ENCODE measurements around the gene CXCR6.

Gene CXCR6

DNA sequence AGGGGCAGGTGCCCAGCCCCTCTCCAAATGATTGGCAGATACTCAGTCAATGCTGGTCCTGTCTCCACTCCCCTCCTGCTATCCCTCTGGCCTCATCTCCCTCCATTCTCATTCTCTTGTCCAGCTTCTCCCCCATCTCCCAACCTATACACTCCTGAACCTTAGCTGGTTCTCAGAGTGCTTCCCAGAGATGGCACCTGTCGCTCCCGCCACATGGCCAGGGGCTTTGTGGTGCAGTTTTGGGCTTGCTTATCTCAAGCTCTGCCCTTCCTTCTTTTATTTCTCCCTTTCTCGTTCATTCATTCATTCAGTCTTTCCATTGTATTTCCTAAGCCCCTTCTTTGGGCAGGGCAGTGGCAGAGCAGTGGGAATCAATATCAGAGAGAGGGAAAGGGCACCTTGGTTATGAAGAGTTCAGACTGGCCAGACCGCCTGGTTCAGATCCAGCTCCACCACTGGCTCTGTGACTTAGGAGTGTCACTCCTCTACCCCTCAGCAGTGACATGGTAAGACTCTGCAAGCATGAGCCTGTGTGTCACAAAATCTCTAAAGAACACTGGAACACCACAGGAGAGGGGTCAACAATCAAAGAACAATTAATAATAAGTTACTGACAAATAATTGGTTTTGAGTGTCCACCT lies 20.2 kb upstream of the CXCR6 start:
- DNase-seq: no peak

DNA sequence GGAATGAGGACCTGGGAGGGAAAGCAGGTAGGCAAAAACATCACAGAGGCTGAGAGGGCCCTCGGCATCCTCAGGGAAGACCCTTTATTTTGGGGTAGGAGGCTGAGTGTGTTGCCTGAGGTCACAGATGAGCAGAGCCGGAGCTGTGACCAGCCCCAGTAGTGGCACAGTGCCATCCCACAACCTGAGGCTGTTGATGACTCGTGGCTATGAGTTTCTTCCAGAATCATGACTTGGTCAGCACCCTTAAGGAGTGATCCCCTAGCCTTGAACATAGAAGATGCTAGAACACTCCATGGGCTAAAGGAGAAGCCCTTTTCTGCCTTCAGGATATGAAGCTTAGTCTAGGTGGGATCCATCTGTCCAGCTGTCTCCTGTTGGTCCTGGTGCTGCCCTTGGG lies 19.5 kb upstream of the CXCR6 start:
- peak; percentile 21 for DNase-seq

DNA sequence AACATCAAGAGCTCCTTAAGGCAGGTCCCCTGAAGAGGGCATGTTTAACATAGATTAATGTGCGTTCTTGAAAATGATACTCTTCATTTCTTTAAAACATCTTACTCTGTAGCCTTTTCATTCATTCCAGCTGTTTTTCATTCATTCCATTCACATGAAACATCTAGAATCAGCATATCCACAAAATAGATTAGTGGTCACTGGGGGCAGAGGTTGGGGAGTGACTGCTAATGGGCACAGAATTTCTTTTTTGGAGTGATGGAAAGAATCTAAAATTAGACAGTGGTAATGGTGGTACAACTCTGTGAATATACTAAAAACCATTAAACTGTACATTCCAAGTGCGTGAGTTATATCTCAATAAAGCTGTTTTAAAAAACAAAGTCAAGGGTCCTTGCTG lies 15.4 kb upstream of the CXCR6 start:
- no peak for DNase-seq

DNA sequence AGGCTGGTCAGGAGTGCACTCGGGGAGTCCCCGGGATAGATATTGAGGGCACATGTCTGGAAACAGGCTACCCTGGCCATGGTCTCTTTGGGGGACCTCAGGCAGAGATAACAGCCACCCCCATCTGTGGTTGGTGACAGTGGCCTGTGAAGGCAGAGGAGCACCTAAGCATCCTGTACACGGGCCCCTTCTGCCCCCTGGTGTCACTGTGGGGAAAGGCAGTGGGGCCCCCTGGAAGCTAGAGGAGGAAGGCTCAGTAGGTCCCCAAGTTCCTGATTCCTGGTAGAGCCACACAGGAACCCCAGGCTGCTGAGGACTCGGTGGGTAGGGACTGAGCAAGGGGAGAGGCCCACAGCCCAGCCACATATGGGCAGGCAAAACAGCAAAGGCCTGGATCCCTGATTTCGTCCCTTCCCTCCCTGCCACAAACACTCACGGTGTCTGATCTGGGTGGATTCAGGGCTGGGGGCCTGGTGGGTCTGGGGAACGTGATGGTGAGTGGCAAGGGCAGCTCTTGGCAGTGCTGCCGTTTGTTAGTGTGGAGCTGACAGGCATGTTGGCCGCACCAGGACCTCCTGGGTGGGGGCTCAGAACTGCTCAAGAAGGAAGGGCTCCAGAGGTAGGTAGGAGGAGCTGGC lies 14.1 kb upstream of the CXCR6 start:
- DNase-seq: peak; percentile 72

DNA sequence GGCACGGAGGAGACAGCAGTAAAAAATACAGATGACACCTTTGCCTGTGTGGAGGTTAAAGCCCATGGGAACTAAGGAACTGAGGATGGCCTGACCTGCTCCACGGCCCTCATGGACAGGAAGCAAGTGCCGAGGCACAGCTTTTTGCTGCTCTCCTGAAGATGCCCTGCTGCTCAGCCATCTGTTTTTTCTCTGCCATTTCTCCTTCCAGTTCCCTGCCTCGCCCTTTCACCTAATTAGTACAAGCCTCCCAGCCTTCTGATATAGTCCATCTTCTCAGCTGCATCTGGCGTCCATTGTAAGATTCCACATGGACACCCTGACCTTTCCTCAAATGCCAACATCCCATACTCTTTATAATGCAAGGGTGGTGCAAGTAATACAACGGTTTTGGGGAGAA lies 11.8 kb upstream of the CXCR6 start:
- no peak for DNase-seq

DNA sequence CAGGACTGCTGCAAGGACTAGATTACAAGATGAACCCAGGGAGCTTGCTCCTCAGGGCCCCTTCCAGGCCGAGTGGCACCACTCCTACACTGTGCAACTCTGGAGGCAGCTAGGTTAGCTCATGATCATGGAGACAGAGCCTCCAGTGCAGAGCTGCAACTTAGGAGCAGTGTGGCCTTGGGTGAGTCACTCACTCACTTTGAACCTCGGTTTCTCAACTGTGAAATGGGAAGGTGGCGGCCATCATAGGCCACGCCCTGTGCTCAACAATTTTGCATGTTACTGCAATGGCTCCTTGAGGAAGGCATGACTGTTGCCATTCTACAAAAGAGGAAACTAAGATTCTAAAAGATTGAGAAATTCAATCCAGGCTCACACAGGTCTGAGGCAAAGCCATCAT lies 11.2 kb upstream of the CXCR6 start:
- no peak for DNase-seq

DNA sequence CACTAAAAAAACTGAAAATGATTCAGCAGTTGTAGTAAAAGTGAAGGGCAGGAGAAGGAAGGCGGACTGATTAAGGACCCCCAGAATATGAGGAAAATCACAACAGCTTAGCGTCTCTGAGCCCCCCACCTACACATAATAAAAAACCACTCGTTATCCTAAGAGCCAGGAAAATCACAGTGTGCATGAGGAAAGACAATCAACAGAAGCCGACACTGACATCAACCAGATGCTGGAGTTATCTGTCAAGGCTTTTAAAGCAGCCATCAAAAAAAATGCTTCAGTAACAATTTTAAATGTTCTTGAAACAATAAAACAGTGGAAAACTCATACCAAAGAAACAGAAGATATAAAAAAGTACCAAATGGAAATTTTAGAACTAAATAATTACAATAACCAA lies 9.7 kb upstream of the CXCR6 start:
- DNase-seq: no peak

DNA sequence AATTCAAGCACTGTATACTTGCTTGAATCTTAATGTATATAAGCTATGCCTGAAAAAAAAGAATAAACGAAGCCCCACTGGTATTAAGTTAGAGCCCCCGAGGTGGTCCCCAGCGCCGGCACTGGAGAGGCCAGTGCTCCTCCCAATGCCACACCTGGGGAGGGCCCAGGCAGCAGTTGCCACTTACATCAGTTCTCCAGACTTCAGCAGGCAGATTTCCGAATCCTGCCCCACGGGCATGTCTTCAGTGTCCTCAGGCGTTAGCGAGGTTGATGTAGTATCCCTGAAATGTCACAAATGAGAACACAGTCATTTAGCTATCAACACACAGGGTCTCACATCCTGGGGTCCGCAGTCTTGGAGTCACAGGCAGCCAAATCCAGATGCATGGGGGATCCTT lies 7.0 kb upstream of the CXCR6 start:
- no peak for DNase-seq

DNA sequence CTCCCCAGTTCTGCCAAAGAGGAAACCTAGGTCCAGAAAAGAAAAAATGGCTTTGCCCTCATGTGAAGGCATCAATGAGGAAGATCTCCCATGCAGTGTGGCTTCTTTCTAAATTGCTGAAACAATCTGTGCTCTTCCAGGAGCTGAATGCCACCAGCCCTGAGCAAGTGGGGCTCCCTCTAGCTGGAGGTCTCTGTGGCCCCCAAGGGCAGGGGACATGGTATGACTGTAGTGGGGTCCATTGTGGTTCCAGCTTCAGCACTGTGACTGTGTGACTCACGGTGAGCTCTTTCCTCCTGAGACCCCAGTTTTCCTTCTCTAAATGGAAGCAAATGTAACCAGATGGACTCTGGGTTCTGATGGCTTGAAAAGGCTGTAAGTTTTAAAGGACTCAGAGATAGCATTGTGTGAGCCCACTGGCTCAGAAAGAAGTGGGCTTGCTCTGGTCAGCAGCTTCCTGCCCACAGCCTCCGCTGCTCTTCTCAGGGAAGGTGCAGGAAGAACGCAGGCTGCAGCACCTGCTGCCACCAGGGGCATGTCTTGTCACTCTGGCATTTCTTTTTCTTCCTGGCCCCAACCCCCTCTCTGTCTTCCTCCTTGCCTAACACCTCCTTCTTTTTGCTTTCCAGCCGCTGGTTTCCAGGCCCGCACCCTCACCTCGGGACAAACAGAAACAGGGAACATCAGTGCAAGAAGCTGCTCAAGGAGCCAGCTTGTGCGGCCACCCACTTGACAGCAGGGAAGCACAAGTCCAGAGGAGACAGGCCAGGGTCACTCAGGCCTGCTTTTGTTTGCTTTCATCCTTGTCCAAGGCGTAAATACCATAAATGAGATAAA lies 5.8 kb upstream of the CXCR6 start:
- no peak for DNase-seq

DNA sequence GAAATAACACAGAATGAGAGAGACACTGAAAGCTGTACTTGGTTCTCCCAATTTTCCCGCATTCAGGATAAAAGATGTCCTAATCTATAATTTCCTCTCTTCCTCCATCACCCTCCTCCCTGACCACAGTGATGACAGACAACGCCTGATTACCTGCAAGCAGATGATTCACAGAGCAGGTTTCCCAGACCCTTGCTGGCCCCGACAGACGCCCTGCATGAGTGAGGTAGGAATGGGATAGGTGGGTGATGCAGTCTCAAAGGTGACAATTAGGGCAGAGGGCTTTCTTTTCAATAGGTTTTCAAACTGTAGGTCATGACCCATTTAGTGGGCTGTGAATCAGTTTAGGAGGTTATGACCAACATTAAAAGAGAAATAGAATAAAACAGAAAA lies 5.2 kb upstream of the CXCR6 start:
- no peak for DNase-seq

DNA sequence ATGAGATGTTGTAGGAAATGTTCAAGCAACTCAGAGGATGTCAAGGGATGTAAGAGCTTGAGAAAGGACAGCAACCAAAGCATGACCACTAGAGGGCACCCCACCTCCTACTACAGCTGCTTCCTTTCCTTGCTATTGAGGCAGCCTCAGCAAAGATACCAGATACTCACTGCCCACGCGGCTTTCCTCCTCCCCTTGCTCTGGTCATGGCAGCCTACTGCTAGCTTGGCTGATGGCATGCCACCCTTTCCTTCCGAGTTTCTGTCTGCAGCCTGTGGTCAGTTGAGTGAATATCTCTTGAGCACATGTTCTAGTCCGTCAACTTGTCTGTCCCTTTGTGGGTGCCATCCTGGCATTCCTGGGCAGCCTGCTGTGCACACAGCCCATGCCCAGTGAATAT lies 4.4 kb upstream of the CXCR6 start:
- peak; percentile 94 for DNase-seq

DNA sequence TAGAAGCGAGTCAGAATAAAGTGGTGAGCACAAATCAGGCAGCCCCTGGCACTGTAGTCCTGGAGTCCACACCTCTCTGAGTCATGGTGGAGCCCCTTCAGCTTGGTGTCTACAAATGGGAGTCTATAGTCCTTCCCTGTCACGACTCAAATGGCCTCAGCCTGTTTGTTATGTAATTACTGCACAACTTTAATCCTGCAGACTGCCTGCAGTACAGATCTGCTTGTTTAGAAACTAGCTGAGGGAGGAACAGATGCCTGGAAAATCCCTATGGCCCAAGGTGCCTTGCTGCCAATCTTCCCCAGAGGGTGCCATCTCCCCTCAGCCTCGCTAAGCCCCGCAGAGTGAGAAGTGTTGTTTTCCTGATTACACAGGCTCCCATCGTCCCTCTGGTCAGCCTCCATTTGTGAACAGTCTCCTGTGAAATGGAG lies 3.9 kb upstream of the CXCR6 start:
- no peak for DNase-seq

DNA sequence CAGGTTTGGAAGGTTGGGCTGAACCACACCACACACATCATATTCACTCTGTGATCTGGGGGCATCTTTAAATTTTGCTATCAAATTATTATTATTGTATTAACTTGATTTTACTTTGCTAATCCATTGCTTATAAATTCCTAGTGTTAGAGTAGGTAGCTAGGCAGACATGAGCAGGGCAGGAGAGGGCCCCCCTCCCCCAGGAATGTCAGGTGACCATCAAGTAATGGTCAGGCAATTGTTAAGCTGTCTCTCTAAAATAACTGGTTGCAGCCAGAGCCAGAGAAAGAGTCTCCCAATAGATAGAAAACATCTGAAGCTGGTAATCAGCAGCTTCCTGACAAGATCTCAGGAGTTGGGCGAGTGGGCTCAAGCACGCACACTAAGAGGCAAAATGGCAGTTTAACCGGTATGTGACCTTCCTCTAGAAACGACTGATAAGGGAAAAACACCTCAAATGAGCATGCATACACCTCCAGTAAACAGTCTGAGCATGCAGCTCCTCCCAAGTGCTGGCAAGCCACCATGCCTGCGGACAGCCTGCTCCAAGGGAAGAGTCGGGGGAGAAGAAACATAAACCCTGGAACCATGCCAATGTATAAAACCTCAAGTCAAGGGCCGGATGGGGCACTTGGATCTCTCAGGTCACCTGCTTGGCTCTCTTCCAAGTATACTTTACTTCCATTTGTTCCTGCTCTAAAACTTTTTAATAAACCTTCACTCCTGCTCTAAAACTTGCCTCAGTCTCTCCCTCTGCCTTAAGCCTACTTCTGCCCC lies 3.1 kb upstream of the CXCR6 start:
- peak; percentile 23 for DNase-seq

DNA sequence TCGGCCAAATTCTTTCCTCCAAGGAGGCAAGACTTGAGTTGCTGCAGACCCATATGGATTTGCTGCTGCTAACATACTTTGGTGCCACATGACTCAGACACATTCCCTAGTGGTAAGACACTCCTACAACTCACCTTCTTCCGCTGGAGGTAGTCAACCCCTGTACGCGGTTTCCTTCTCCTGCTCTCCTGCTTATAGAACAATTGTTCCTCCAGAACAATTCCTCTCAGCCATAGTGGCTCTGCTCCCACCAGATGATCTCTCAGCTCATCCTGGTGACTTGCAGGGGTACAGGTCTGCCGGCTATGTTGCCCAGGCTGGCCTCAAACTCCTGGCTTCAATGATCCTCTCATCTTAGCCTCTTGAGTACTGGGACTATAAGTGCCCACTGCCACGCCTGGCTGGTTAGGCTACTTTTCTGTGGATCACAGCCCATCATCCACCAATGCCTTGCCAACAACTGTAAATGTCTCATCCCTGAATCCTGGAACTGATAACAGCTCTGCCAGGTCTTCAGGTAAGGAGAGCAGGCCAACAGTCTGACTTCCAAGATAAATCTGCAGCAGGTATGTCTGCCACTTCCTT lies 2.4 kb upstream of the CXCR6 start:
- DNase-seq: no peak

DNA sequence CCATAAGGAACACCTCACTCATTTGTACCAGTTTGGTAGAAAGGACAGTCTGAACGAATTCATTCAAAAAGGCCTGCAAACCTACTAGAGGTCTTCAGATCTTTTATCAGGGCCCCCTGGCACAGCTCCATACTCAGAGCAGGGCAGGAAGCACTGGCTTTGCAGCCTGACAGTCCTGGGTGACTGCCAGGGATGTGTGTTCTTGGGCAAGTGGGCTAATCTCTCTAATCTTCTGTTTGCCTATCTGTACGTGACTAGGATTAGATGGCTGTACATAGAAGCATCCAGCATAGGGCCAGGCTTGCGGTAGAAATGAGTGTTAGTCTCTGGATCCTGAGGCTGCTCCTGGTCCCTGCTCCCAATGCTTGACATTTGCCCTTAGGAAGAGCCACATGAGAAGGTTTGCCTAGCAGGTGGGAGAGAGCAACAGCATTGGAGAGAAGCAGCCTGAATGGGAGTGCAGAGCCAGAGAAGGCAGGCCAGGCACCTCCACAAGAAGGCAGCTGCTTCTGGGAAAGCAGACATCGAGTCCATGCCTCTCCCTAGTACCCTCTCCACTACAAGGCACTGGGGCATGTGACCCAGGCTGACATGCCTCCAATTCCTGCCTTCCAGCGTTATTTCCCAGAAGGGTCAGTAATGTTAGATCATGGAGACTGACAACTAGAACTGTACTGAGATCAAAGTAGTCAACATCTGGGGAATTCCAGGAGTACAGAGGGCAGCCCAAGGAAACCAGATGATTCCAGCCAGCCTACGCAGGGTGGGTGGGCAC lies 1.0 kb upstream of the CXCR6 start:
- peak; percentile 75 for DNase-seq

DNA sequence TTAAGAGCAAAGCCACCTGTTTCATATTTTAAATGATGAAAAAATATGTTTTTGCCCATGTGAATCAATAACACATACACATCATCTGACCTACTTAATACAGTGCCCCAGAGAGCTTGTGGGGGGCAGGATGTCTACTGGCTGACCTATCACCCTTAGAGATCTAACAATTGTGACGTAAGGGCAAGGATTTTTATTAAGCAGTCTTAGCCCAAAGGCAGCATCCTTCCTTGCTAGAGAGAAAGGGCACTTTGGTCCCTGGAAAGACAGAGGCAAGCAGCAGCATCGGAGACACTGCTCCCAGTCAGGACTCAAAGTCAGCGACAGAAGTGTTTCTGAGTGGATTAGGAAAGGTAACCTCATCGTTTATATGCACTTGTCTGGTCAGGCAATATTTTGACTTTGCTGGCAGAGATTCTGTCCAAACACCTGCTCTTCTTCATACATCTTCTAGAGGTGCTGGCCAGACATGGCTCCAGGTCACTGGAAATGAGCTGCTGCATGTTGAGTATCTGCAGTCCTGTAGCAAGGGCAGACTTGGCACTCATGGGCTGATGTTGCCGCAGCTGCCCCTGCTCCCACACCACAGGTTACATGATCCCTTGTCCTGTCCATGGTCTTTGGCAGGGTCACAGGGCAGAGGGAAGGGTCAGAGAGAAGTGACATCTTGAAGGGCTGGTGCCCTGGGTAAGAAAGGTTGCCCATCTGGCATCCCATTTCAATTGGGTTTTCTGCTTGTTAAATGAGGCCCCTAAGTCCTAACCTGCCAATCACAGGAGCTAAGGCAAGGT lies 1.8 kb downstream of the CXCR6 start:
- peak; percentile 20 for DNase-seq

DNA sequence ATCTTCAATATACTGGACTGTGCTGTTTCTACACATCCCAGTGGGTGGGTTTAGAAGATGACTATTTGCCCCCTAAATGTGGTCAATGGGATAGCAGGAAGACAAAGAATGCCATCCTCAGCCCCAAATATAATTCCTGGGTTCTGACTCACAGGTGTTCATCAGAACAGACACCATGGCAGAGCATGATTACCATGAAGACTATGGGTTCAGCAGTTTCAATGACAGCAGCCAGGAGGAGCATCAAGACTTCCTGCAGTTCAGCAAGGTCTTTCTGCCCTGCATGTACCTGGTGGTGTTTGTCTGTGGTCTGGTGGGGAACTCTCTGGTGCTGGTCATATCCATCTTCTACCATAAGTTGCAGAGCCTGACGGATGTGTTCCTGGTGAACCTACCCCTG lies 3.0 kb downstream of the CXCR6 start:
- DNase-seq: no peak

DNA sequence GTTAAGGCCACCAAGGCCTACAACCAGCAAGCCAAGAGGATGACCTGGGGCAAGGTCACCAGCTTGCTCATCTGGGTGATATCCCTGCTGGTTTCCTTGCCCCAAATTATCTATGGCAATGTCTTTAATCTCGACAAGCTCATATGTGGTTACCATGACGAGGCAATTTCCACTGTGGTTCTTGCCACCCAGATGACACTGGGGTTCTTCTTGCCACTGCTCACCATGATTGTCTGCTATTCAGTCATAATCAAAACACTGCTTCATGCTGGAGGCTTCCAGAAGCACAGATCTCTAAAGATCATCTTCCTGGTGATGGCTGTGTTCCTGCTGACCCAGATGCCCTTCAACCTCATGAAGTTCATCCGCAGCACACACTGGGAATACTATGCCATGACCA lies 3.6 kb downstream of the CXCR6 start:
- peak; percentile 77 for DNase-seq

DNA sequence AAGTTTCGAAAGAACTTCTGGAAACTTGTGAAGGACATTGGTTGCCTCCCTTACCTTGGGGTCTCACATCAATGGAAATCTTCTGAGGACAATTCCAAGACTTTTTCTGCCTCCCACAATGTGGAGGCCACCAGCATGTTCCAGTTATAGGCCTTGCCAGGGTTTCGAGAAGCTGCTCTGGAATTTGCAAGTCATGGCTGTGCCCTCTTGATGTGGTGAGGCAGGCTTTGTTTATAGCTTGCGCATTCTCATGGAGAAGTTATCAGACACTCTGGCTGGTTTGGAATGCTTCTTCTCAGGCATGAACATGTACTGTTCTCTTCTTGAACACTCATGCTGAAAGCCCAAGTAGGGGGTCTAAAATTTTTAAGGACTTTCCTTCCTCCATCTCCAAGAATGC lies 4.1 kb downstream of the CXCR6 start:
- no peak for DNase-seq

DNA sequence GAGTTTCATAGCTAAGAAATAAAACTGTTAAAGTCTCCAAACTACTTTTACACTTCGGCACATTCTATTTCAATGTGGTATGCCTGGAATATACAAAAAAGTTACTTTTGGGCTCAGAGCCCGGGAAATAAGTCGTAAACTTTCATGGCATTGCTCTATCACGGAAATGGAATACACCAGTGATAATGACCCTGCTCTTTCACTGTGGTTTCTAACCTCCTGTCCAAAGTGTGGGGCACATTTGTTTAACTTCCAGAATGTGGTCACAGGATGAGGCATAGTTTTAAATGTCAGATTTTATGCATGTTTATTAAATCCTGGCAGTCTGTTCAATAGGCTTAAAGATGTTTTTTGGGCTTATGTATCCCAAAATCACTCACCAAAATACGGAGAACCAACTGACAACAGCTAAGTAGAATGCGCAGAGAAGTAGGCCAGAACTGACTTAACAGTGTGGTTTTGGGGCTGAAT lies 5.1 kb downstream of the CXCR6 start:
- DNase-seq: no peak

DNA sequence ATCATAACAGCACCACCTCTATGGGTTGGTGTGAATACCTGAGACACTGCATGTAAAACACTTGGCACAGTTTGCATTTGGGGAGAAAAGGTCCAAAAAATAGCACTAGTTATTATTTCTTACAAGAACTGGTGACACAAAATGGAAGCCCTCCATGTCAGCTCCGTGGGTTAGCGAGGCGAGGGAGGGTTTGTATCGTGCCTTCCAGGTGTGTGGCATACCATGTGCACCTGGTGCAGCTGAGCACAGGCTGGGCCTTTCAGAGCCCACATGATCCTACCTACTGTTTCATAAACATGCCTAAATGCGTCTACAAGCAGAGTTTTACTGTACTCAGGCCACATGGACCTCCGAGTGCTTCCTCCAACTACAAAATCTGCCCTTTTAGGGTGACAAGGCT lies 5.6 kb downstream of the CXCR6 start:
- no peak for DNase-seq

Data from hematopoietic multipotent progenitor cell treated with erythropoietin and hydrocortisone succinate and interleukin-3 and kit ligand, for 6 days (in vitro differentiated cells).